ENCODE data around the gene ZBTB40.

ZBTB40 gene

DNA sequence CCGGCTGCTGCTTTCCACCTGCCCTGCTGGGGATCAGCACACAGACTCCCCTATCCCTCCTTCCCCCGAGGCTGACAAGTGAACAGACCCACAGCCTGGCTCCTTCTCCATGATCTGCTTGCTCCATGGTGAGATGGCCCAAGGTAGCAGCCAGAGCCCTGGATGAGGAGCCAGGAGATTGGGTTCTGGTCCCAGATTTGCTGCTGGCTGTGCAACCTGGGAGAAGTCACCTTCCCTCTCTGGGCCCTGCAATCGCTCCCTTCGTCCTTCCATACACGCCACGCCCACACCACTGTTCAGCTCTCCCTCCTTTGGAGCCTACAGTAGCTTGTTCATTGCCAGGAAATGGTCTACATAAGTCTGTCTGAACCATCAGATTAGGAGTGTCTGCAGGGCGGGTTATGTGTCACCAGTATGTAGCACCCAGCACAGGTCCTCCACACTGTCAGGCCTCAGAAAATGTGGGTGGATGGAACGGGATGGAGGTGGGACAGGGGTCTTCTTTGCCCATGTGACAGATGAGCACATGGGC, 102.4 kb downstream of the ZBTB40 start:
- no peak for DNase-seq

DNA sequence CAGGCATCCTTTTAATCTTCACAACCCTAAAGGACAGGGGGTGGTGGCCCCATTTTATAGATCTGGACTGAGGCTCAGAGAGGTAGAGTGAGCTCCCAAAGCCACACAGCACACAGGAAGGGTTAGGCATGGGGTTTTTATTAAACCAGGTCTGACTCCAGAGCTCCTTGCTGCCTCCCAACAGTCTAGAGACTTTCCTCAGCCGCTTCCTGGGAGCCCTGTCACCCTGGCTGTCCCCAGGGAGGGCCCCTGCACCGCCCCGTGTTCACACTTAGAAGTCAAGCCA, 103.7 kb downstream of the ZBTB40 start:
- DNase-seq: no peak

DNA sequence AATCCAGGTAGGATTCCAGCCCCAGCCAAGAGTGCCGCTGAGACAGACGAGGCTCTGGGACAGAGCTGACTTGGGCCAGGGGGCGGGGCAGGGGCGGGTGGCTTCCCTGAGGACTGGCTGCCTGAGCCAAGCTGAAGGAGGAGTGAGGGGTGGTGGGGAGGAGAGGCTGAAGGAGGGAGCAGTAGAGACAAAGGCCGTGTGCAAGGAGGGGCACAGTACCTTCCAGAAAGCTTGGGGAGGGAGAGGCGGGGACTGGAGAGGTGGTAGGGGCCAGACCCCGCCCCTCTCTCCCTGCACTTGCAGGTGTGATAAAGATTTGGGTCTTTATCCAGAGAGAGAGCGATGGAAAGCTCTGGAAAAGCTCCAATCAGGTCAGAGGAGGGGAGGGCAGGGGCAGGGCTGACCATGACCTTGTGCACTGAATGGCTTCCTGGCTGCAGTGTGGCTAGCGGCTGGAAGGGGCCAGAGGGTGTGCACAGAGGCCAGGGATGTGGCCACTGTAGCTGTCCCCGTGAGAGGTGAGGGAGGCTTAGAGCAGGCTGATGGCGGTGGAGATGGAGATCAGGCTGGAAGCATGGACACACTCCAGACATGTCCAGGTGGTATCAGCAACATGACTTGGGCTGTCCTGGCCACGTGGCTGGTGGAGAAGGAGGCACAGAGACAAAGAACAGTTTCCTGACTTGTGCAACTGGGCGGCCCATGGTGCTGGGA, 104.9 kb downstream of the ZBTB40 start:
- no peak for DNase-seq

DNA sequence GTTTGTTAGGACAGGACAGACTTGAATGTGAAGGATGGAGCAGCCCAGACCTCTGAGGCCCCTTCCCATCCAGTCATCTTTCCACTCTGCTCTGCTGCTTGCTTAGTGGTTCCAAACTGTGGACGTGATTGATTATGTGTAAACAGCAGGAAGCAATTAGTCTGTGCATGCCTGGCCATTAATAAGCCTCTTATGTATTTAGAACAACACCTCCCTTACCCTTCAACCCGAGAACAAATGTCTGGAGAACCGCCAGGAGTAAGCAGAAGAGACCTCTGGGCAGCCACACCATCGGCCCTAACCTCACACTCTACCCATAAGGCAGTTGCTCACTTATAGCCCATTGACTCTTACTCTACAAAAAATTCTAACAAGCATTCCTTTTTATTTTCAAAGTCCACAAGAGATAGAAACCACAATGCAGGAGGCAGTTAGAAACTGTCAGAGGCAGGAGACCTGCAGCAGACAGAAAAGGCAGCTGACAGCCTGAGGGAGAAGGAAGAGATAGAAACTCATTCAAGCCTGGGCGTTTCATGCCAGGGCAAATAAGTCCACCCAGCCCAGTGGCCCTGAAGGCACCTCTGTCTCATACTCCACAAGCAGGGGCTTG, 105.8 kb downstream of the ZBTB40 start:
- DNase-seq: no peak

DNA sequence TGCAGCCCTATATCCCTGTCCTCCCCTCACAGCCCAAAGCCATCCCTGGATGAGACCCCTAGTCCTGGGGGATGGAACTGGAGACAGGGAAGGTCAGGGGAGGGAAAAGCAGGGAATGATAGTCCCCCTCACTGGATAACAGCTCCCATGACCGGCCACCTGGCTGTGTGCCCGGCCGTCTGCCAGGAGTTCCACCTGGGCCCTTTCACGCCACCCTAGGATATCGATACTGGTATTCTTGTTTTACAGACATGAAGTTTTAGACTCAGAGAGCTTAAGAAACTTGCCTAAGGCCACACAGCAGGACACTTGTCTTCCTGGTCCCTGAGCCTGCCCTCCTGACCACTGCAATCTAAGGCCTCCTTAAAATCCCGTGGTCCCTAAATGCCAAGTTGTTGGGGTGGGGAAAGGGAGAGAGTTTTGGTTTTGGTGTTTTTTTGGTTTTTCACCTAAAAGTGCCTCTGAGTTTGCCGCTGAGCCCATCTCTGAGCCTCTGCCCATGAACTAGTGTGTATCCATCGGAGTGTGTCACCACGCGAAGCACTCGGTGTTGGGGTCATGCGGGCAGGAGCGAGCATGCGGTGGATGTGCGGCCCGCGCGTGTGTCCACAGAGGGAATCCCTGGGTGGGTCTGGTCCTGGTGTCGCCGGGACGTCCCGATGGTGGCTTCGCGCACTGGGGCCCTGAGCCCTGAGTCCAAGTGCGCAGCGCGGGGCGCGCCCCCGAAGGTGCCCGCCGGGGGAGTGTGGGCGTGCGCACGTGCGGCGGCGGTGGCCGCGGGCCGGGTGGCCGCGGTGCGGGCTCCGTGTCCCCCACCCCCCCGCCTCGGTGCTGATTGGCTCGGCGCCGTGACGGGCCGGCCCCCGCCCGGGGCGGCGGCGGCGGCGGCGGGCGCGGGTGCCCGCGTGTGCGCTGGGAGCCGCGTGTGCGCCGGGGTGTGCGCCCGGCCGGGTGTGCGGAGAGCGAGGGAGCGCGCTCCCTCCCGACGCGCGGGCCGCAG, 111.2 kb downstream of the ZBTB40 start, which contains the start of gene EPHA8:
TSS of gene EPHA8 (plus strand) at position 906 of the 1,000 bp plus-strand sequence. CDS start 147 bp downstream, outside the sequence.
- peak in 1 of 56 donors; percentile 48 for DNase-seq

DNA sequence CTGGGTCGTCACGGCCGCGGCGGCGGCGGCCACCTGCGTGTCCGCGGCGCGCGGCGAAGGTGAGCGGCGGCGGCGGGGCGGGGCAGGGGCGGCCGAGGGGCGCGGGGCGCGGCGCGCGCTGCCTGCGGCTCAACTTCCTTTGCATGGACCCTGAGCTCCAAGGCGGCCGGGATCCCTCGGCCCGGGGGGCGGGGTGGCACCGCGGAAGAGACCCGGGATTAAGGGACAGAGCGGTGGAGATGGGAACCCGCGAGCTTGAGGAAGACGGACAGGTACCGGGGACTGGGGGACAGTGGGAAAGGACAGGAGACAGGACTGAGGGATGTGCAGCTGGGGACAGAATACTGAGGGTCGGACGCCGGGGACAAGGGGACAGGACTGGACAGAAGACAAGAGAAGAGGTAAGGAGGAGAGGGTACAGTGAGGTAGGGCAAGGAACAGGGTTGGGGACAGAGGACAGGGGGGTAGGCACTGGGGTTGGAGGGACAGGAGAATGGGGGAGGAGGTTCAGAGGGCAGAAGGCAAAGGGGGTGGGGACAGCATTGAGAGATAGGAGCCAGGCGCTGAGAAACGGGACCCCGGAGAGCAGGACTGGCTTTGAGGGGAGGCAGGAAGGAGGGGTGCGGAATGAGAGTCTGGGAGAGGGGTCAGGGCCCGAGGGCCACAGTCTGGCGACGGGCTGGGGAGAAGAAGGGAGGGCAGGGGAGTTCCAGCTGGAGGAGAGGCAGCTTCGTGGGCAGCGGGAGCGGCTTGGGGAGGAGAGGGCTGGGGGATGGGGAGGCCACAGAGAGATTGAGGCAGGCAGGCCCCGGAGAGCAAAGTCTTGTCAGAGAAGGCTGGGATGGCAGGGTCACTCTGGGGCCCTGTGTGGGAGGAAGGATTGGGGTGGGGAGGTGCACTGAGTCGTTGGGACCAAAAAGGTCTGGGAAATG, 112.3 kb downstream of the ZBTB40 start:
- DNase-seq: no peak

DNA sequence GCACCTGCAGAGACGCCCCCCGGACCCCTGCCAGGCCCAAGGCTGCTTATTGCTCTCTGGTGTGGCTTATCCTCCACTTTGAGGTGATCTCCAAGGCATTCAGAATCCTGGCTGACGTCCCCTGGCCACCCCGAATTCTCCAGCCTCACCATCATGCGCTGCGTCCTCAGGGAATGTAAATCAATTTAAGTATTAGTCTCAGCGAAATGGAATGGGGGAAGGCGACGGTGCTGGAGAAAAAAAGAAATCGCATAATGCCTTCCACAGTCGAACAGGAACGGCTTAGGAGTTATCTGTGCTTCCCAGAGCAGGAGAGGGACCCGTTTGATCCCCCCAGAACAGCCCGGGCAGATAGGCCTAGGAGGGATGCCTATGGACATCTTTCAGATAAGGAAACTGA, 114.5 kb downstream of the ZBTB40 start:
- DNase-seq: no peak

DNA sequence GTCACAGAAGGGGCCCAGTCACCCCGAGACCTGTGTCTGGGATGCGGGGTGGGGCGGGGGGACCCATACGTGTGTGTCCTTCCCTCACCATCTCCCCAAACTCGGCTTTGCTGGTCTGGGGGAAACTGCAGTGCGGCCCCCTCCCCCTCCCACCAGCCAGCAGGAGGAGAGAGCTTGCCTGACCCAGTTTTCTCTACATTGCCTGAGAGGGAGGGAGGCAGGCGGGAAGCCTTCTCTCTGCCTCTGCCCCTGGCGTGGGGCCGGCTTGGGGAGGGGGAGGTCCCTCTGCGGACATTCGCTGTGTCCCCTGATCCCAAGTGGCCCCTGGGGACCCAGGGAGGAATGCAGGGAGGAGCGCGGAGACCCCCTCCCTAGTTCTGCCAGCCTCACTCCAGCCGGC, 115.5 kb downstream of the ZBTB40 start:
- no peak for DNase-seq

DNA sequence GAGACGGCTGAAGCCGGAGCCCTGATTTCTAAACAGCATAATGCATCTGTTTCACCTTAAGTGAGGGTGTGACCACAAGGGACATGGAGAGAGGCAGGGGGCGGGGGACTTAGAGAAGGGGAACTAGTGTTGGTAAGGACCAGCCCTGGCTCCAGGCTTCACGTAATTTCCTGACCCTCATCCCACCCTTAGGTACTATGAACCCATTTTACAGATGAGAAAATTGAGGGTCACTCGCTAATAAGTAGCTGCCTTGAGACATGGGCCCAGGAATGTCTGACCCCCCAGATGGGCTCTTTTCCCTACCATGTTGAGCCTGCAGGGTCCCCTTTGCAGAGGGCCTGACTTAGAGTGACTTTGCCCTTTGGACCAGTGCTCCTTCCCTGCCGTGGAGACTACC, 116.3 kb downstream of the ZBTB40 start:
- no peak for DNase-seq

DNA sequence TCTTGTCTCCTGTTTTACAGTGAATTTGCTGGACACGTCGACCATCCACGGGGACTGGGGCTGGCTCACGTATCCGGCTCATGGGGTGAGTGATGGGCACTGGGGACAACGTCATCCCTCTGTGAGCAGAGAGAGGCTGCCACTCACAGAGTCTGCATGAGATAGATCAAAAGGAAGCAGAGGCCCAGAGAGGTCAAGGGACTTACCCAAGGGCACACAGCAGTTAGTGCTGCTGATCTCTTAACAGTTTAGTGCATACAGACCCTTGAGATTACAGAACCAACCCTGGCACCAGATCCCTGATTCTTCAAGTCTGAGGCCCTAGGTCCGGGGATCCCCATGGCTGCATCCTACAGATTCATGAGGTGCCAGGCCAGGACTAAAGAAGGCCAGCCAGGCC, 117.6 kb downstream of the ZBTB40 start:
- no peak for DNase-seq

DNA sequence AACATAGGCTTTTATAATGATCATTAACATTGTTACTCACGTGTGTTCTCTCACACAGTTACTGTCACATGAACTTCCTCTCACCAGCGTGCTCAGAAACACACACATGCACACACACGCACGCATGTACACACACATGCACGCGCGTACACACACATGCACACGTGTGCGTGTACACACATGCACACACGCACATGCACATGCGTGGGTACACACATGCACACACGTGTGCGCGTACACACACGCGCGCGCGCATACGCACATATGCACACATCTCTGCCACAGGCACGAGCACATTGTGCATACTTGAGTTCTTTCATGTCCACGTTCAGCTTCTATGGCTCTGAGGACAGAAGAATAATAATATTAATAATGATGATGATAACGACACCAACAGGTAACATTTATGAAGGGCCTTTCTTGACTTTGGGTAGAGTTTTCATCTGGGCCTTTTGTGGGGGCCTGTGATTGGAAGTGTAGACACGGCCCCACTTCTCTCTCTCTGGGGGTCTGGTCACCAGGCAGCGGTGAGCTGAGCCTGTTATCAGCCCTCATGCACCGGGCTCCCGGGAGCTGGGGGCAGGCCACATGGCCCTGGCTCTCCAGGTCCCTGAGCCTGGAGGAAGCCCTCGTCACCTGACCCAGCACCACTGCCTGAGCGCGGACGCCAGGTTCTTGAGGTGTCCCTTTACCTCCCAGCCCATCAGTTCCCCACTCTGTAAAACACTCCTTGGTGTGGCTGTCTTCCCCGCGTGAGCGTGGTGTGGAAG, 118.7 kb downstream of the ZBTB40 start:
- no peak for DNase-seq

DNA sequence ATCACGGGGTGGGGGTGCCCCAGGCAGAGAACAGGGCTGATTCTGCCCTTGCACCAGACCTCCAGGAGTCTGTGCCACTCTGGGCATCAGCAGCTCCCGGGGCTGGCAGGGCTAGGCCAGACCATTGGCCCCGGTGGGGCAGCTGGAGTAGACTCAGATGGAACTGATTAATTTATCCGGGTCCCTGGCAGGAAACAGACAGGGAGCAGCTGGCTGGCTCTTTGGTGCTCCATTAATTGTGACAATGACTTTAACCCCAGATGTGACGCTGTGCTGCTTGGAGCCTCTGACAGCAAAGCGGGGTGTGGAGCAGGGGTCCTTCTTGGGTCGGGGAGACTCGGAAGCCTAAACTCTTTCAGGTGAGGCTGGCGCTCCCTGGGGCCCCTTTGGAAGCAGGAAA, 121.2 kb downstream of the ZBTB40 start:
- DNase-seq: no peak

DNA sequence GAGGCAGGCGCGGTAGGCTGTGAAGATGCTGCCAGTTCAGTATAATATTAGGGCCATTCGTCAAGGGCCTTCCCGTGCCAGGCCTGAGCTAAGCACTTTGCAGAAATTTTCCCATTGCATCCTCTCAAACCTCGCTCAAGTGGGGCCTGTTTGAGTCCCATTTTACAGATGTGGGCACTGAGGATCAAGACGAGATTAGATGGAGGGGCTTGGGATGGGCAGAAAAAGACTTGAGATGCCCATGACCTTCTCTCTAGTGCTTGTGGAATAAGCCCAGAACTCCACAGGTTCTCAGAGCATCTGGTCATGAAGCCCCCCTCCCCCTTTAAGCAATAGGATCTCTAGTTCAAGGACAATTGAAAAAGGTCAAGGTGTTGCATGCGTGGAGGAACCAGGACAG, 121.6 kb downstream of the ZBTB40 start:
- no peak for DNase-seq

DNA sequence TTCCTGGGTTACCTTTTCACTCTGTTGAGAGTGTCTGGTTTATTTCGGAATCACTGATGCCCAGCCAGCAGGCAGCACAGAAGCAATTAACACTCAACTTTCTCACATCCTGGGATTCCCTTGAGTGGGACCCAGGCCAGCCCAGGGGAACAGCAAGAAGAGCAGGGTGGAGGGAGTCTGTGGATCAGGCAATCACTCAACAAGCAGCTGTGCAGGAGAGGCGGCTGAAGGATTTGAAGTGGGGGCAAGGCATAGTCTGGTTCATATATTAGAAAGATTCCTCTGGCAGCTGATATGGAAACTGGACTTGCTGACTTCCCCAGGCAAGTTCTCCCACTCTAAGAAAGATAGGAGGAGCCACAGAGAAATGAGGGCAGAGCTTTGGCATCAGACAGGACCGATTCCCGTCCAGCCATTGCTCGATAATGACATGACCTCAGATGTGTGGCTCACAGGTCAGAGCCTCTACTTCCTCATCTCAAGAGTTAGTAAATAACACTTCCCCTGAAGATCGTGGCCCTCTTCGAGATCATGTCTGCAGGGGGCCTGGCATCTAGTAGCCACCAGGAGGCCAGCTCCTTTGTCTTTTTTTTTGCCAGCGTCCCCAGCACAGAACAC, 124.0 kb downstream of the ZBTB40 start:
- DNase-seq: no peak

DNA sequence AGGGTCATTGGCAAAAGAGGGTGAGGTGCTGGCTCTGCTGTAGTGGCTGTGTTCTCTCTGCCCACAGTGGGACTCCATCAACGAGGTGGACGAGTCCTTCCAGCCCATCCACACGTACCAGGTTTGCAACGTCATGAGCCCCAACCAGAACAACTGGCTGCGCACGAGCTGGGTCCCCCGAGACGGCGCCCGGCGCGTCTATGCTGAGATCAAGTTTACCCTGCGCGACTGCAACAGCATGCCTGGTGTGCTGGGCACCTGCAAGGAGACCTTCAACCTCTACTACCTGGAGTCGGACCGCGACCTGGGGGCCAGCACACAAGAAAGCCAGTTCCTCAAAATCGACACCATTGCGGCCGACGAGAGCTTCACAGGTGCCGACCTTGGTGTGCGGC, 124.5 kb downstream of the ZBTB40 start:
- DNase-seq: no peak

DNA sequence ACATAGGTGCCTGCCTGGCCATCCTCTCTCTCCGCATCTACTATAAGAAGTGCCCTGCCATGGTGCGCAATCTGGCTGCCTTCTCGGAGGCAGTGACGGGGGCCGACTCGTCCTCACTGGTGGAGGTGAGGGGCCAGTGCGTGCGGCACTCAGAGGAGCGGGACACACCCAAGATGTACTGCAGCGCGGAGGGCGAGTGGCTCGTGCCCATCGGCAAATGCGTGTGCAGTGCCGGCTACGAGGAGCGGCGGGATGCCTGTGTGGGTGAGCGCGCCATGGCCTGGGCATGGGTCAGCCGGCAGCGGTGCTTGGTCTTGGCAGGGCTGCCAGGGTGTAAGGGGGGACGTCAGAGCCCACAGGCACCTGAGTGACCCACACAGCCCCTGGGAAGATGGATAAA, 125.0 kb downstream of the ZBTB40 start:
- DNase-seq: no peak

DNA sequence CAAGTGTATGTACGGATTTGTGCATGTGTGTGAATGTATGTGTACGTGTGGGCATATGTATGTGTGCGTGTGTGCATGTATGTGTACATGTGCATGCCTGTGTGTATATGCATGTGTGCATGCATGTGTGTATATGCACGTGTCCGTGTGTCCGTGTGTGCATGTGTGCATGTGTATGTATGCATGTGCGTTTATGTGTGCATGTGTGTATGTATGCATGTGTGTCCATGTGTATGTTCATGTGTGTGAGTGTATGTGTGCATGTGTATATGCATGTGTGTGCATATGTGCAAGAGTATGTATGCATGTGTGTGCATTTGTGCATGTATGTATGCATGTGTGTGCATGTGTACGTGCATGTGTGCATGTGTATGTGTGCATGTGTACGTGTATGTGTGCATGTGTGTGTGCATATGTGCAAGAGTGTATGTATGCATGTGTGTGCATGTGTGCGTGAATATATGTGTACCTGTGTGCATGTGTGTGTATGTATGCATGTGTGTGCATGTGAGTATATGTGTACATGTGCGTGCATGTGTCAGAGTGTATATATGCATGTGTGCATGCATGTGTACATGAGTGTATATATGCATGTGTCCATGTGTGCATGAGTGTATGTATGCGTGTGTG, 127.2 kb downstream of the ZBTB40 start:
- no peak for DNase-seq

DNA sequence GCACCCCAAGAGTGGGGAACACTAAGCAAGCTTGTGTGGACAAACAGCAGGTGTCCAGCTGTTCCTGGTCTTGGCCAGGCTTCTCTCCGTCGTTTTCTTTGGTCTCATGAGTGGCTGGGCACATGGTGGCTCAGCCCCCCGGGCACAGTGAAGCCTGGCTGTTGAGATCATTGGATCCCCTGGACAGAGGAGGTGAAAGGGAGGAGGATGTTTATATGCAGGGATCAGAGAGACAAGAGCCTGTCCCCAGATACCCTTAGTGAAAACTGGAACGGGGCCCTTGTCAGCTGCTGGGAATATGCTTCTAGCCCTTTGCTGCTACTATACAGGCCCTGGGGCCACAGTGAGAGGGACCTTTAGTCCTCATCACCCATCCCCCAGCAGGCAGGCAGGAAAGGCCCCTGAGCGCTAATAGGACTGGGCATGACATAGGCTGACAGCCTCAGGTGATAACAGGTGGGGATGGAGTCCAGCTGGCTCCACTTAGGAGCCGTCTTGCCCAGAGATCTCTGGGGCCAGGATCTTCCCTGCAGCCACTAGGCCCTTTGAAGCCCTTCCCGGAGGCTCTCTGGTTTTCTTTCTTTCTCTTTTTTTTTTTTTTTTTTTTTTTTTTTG, 128.0 kb downstream of the ZBTB40 start:
- no peak for DNase-seq
